ENCODE results near the gene IFNGR2. TPM values are rescaled to one million over a fixed set of nuclear protein-coding genes. Genes with fewer than 3 reads are reported as not detected.
"Not testable (repeated sequence)": the region's sequence is repeated elsewhere in the genome, so short reads cannot be mapped to it uniquely, and the experiment has no call there.

The IFNGR2 gene
- total RNA-seq, 1 donor from 2014 or later, result 34.0 TPM

DNA sequence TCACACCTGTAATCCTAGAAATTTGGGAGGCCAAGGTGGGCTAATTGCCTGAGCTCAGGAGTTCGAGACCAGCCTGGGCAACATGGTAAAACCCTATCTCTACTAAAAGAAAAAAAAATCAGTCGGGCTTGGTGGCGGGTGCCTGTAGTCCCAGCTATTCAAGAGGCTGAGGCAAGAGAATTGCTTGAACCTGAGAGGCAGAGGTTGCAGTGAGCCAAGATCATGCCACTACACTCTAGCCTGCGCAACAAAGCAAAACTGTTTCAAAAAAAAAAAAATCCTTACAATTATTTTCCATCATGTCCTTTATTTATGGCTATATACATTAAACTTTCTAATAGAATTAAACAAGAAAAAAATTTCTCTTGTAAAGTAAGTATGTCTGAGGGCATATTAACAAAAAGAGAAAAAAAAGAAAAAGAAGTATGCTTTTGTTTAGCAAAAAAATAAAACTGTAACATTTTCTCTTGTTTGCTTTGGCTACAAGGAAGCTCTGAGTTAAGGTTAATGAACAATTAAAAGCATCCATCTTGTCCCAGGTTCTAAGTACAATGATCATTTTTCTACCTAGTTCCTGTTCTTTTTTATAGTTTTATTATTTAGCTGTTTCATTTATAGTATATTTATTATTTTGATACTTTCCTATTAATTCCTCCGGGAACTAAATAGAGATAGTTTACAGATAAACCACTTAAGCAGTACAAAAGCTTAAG lies 58.5 kb downstream of the IFNGR2 start:
- intact Hi-C loops (cut with DNase I), result no loop called here
- ATAC-seq (ENCODE audit: poor library complexity) (no peak), DNase-seq (no peak)

DNA sequence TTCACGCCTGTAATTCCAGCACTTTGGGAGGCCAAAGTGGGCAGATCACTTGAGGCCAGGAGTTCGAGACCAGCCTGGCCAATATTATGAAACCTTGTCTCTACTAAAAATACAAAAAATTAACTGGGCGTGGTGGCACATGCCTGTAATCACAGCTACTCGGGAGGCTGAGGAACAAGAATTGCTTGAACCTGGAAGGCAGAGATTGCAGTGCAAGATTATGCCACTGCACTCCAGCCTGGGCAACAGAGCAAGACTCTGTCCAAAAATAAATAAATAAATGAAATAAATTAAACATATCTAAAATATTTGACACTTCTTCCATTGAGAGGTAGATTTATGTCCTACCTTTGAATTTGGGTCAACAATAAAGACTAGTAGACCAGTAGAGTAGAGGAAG lies 66.0 kb downstream of the IFNGR2 start:
- DNase-seq; intact Hi-C loops (cut with DNase I); ATAC-seq (ENCODE audit: poor library complexity): not testable (repeated sequence)

DNA sequence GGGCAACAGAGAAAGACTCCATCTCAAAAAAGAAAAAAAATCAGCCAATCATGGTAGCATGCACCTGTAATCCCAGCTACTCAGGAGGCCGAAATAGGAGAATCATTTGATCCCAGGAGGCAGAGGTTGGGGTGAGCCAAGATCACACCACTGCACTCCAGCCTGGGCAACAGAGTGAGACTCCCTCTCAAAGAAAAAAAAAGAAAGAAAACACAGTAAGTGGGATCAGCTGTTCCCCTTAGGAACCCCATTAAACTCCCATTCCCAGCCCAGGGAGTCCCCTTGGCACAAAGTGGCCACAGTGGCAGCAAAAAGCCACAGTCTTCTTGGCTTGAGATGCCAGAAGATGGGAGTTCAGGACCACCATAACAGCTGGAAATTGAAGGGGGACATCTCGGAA lies 67.5 kb downstream of the IFNGR2 start:
- ATAC-seq (ENCODE audit: poor library complexity) (no peak), DNase-seq (no peak)
- intact Hi-C loops (cut with DNase I), result no loop called here

DNA sequence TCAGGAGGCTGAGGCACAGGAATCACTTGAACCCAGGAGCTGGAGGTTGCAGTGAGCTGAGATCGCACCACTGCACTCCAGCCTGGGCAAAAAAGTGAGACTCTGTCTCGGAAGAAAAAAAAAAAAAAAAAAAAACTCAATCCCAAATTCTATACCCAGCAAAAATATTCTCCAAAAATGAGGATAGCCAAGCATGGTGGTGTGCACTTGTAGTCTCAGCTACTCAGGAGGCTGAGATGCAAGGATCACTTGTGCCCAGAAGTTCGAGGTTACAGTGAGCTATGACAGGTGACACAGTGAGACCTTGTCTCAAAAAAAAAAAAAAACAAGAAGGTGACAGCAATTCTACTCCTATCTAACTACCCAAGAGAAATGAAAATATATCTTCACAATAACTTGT lies 70.1 kb downstream of the IFNGR2 start:
- DNase-seq (no peak), ATAC-seq (ENCODE audit: poor library complexity) (no peak)
- intact Hi-C loops (cut with DNase I), result no loop called here

DNA sequence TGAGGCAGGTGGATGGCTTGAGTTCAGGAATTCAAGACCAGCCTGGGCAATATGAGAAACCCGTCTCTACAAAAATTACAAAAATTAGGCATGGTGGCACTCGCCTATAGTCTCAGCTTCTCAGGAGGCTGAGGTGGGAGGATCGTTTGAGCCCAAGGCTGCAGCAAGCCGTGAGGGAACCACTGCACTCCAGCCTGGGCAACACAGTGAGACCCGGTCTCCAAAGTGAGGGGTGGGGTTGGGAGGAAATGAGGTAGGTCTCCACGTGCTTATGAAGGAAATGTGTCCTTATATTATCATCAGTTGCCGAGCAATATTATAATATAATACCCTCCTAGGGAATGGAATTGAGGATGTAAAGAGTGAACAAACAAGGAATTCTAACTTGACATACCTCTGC lies 73.9 kb downstream of the IFNGR2 start:
- DNase-seq (no peak), ATAC-seq (ENCODE audit: poor library complexity) (no peak)
- intact Hi-C loops (cut with DNase I), result no loop called here

DNA sequence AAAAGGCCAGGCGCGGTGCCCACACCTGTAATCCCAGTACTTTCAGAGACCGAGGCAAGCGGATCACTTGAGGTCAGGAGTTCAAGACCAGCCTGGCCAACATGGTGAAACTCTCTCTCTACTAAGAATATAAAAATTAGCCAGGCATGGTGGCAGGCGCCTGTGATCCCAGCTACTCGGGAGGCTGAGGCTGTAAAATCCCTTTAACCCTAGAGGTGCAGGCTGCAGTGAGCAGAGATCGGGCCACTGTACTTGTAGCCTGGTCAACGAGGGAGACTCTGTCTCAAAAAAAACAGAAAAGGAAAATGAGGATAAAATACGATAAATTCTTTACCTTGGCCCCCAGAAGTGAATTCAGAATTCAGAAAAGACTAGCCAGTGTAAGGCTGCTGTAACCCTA lies 75.0 kb downstream of the IFNGR2 start:
- intact Hi-C loops (cut with DNase I), result no loop called here
- DNase-seq (no peak), ATAC-seq (ENCODE audit: poor library complexity) (no peak)

DNA sequence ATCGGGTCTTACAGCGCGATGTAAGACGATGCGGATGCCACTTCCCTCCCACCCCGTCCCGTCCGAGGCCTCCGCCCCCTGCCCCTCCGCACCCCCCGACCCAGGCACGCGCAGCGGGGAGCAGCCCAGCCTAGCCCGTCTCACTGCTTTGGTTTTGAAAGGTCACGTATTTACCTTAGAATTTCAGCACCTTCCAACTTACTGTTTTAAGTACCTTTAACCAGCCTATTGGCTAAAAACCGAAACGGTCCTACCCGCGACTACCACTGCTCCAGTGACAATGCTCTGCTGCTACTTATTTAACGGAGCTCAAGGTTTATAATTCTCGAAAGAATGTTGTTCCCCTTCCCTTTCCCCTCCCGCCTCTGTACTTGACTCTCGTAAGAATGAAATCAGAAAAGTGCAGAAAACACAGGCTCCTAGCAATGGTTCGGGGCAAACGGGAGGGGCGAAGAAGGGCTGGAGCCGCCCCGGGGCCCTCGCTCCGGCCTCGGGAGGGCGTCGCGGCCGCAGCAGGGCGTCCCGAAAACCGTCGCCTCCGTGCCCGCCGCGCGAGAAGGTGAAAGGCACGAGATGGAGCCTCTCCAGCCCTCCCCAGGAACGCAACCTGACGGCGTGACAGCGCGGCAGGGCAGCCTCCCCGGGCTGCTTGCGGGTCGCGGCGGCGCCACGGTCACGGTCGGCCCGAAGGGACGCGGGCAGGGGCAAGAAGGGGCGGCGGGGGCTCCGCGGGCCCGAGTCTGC lies 75.9 kb downstream of the IFNGR2 start:
- DNase-seq (no peak), ATAC-seq (ENCODE audit: poor library complexity) (peak; percentile 43)
- intact Hi-C loops (cut with DNase I), result no loop called here

DNA sequence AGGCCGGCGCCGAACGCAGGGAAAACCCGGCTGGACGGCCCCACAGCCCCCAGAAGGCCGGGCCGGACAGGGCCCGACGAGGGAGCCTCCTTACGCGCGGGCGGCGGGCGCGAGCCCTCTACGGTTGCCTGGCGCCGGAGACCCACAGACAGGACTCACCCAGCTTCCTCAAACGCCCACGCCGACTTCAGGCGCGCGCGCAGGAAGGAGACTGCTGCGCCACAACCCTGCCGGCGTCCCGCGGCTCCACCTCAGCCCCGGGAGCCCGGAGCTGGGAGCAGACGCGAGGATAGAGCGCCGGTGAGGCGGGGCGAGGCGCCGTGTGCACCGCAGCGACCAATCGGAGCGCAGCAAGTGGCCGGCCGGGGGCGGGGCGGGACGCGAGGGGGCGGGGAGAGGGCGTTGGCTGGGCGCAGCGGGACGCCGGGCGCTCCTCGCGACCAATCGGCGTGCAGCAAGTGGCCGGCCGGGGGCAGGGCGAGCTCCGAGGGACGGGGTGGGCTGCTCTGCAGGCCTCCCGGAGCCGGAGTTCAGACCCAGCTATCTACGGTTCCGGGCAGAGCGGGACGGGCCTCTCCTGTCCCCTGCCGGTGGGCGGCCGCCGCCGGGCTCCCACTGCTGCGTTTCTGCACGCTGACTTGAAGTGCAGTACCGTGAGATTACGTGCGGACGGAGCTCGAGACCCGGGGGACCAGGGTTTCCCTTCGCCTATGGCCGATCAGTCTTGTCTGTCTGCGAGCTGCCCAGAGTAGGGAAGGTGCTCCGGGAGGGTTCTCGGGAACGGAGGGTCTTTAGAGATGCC lies 76.7 kb downstream of the IFNGR2 start, which contains the start of gene TMEM50B:
Gene TMEM50B (minus strand): TSS at position 296 of the 802 bp plus-strand sequence. CDS start 11,089 bp downstream, outside the sequence.
- intact Hi-C loops (cut with DNase I), result no loop called here
- ATAC-seq (ENCODE audit: poor library complexity) (peak; percentile 98), DNase-seq (peak; percentile 97)

DNA sequence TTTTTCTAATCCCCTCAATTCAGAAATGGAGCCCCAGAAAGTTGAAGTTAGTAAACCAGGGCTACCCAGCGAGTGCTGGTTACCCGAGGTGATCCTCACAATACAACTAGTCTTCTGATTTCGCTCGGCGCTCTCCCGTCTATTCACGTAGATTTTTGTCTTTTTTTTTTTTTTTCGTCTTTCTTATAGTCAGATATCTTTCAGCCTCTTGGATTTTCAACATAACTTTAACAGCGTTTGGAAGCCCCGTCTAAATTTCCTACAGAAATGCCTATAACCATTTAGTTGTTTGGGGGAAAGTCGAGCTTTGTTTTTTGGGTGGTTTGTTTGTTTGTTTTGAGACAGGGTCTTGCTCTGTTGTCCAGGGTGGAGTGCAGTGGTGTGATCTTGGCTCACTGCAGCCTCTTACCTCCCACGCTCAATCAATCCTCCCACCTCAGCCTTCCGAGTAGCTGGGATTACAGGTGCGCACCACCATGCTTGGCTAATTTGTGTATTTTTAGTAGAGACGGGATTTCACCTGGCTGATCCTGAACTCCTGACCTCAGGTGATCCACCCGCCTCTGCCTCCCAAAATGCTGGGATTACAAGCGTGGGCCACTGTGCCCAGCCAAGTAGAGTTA lies 77.4 kb downstream of the IFNGR2 start:
- DNase-seq (no peak), ATAC-seq (ENCODE audit: poor library complexity) (no peak)
- intact Hi-C loops (cut with DNase I), result no loop called here

DNA sequence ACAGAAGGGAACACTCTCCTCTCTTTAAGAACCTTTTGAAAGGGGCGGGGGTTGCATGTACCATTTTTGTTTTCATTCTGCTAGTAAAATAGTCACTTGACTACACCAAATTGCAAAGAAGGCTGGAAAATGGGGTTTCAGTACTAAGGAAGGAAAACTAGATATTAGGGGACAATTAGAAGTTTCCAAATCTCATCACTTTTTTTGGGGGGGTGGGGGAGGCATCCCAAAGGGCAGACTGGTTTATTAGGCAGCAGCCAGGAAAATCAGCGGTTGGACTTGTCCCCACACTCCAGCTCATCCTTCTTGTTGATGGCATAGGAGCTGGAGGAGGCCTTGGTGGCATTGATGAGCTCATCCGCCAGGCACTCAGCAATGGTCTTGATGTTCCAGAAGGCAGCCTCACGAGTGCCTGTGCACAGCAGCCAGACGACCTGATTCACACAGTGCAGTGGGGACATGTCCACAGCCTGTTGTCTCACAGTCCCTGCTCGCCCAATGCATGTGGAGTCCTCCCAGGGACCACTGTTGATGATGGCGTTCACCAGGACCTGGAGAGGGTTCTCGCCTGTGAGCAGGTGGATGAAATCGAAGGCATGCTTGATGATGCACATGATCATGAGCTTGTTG lies 78.2 kb downstream of the IFNGR2 start:
- ATAC-seq (ENCODE audit: poor library complexity) (no peak), DNase-seq (no peak)
- intact Hi-C loops (cut with DNase I), result no loop called here

Other genes starting within 250 kb of the IFNGR2 start
- 8.7 TPM for gene IFNAR2, start 173.5 kb upstream of the IFNGR2 start, total RNA-seq
- gene IL10RB, start 137.0 kb upstream of the IFNGR2 start, total RNA-seq, result 8.8 TPM
- 27.8 TPM for gene IFNAR1, start 78.4 kb upstream of the IFNGR2 start, total RNA-seq
- gene TMEM50B, start 76.6 kb downstream of the IFNGR2 start, total RNA-seq, result 33.9 TPM
- gene DNAJC28, start 88.3 kb downstream of the IFNGR2 start, total RNA-seq, result 5.7 TPM
- gene GART, start 138.7 kb downstream of the IFNGR2 start, total RNA-seq, result 38.0 TPM
- gene SON, start 139.6 kb downstream of the IFNGR2 start, total RNA-seq, result 123 TPM
- 5.1 TPM for gene DONSON, start 185.3 kb downstream of the IFNGR2 start, total RNA-seq
- gene CRYZL1, start 238.3 kb downstream of the IFNGR2 start, total RNA-seq, result 24.7 TPM
- 41.8 TPM for gene ITSN1, start 239.1 kb downstream of the IFNGR2 start, total RNA-seq

All from Right ventricle myocardium superior (tissue), 1 donor.